Adrenal gland (tissue), 12 donors: ENCODE data around the gene MISP3. TPM values are rescaled to one million over a fixed set of nuclear protein-coding genes. Genes with fewer than 3 reads are reported as not detected.

ENCODE experiments used
- DNase-seq, 7 donors: peaks; one replicate each; pipeline ENCODE4 v3.0.0-alpha.2; 2019 to 2020
- H3K27ac ChIP-seq, 5 donors: fragments of 200-600 bp; sonication (generic) in 4 of 5; 1 replicate in 3 of 5; 2 replicates in 2 of 5; pipeline versions ENCODE4 v1.5.1 to v1.8.0; 2016 to 2020; ENCODE audit warnings: mild to moderate bottlenecking in 1 of 5
- H3K27me3 ChIP-seq: fragments of 200-600 bp; 2 replicates; pipeline ENCODE4 v1.8.0; 2021
- H3K36me3 ChIP-seq, 2 donors: fragments of 200-600 bp; replicated peaks in 1 of 2; 1 replicate in 1 of 2; 2 replicates in 1 of 2; pipeline versions ENCODE4 v1.5.1 to v1.8.0; 2018 to 2022
- H3K4me1 ChIP-seq, 2 donors: fragments of 200-600 bp; replicated peaks in 1 of 2; 1 replicate in 1 of 2; 2 replicates in 1 of 2; pipeline versions ENCODE4 v1.5.1 to v1.8.0; 2018 to 2021
- H3K4me3 ChIP-seq, 4 donors: fragments of 200-600 bp; sonication (generic) in 3 of 4; one replicate each; pipeline ENCODE4 v1.5.1; 2016 to 2018
- H3K9me3 ChIP-seq, 3 donors: fragments of 200-600 bp; sonication (generic) in 1 of 3; replicated peaks in 1 of 3; 1 replicate in 2 of 3; 2 replicates in 1 of 3; pipeline versions ENCODE4 v1.5.1 to v1.8.0; 2016 to 2021
- POLR2A ChIP-seq, 2 donors: fragments of 450-650 bp; IDR thresholded peaks; one replicate each; pipeline ENCODE4 v1.6.1; 2017; ENCODE audit warnings: antibody characterized with exemption in 2 of 2, mild to moderate bottlenecking in 2 of 2, moderate library complexity in 1 of 2
- WGBS, 4 donors: extraction: QIAGEN DNeasy Blood & Tissue Kit in 2 of 4; methylation state at CpG; one replicate each; pipeline versions ENCODE4 v1.1.5 to v1.1.7; 2013 to 2017; 5-methylcytosine and 5-hydroxymethylcytosine counted together
- intact Hi-C, 2 donors: fragments of 100-400 bp; cut with DNase I; formaldehyde crosslinking; loops; one replicate each; pipeline versions ENCODE4 v1.14.1 to v1.15.0; 2022 to 2023
- polyA plus RNA-seq, 3 donors: library from polyadenylated mRNA; stranded (reverse); fragments of 200-250 nt in 2 of 3; fragments of 350-450 nt in 1 of 3; fragmentation: Illumina TruSeq in 1 of 3; extraction: RNeasy Lipid Tissue Mini Kit (QIAGEN cat#74804) in 1 of 3; gene quantifications; one replicate each; pipeline ENCODE4 v1.2.3, GENCODE V29; 2013 to 2014
- total RNA-seq, 9 donors: library from RNA; depleted of rRNA in 4 of 9; stranded (reverse); fragments of >200 nt in 4 of 9; fragments of 120-200 nt in 1 of 9; fragmentation: NEBNext Ultra II Directional in 1 of 9; extraction: Animal tissue kit (Norgen Biotek cat#: 25700) in 1 of 9; gene quantifications; one replicate each; pipeline versions ENCODE4 v1.1.0 to v1.2.4, GENCODE V29; 2013 to 2023
- TF ChIP-seq, protein P1 (sequence below), 6 experiments: fragments of 450-650 bp in 4 of 6; fragments of 200-600 bp in 2 of 6; sonication (generic) in 1 of 6; IDR thresholded peaks; 1 replicate in 5 of 6; 2 replicates in 1 of 6; pipeline versions ENCODE4 v1.5.1 to v1.8.0; 2016 to 2021; ENCODE audit warnings: antibody characterized with exemption in 6 of 6, mild to moderate bottlenecking in 2 of 6, moderate library complexity in 1 of 6
- donor health status: healthy with polysubstance abuse.
- donor health status: Bipolar disorder and iron deficiency.
- donor health status: DM: yes; HTN: yes; CAD: no.
- donor health status: DM: no; HTN: no; CAD: no.
- donor health status: DM: no; HTN: no; CAD: no.
- donor health status: DM: yes; HTN: yes; CAD: no.

Gene MISP3
- total and polyA plus RNA-seq, 12 donors: 0.78 to 87.9 (median 3.2) TPM

DNA sequence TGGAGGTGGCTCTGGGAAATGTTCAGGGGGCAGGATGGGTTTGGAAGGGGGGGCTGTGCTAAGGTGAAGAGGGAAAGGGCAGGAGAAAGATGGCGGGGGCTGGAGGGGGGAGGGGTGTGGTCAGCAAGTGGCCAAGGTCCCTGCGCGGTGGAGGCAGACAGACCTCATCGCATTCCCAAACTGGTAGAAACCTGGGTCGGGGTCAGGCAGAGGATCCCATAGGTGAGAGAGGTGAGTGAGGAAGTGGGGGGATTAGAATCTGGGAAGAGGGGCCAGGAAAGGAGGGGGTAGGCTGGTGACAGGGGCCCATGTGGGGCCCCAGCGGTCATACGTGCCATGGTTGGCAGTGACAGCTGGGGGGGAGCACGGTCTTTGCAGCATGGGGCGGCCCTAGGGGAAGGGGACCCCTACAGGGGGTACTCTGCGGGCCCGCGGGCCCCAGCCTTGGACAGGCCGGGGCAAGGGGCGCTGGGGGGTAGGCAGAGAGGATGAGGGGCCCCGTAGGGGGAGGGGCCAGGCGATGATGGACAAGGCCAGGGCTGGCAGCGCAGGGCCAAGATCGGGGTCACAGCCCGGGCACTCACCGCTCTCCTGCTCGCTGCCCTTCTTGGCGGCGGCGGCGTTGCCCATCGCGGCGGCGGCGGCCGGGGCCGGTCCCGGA, 44.5 kb downstream of the MISP3 start:
- Histone ChIP-seq H3K4me3 (peak overlapping the region; percentile 67 to 95 (median 80)), H3K9me3 (no peaks in the 10 kb centered on the region), H3K36me3 (no peaks in the 10 kb centered on the region), H3K4me1 (peaks cover 54 to 70% of the 10 kb centered on the region in 2 donors), H3K27ac (peak overlapping the region; percentile 32 to 100 (median 86)), H3K27me3 (no peaks in the 10 kb centered on the region)
- intact Hi-C loops: no loop called here
- 0 to 1% (median 1%) methylated on average over 12 to 33 of the region's 33 CpGs for WGBS, 4 donors
- TF ChIP-seq POLR2A (IDR thresholded peaks at IDR 0.05): no peak
- TF ChIP-seq, protein P1, sequence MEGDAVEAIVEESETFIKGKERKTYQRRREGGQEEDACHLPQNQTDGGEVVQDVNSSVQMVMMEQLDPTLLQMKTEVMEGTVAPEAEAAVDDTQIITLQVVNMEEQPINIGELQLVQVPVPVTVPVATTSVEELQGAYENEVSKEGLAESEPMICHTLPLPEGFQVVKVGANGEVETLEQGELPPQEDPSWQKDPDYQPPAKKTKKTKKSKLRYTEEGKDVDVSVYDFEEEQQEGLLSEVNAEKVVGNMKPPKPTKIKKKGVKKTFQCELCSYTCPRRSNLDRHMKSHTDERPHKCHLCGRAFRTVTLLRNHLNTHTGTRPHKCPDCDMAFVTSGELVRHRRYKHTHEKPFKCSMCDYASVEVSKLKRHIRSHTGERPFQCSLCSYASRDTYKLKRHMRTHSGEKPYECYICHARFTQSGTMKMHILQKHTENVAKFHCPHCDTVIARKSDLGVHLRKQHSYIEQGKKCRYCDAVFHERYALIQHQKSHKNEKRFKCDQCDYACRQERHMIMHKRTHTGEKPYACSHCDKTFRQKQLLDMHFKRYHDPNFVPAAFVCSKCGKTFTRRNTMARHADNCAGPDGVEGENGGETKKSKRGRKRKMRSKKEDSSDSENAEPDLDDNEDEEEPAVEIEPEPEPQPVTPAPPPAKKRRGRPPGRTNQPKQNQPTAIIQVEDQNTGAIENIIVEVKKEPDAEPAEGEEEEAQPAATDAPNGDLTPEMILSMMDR (IDR thresholded peaks at IDR 0.05): no peak
- DNase-seq: peak; percentile 55 to 78 (median 65)

DNA sequence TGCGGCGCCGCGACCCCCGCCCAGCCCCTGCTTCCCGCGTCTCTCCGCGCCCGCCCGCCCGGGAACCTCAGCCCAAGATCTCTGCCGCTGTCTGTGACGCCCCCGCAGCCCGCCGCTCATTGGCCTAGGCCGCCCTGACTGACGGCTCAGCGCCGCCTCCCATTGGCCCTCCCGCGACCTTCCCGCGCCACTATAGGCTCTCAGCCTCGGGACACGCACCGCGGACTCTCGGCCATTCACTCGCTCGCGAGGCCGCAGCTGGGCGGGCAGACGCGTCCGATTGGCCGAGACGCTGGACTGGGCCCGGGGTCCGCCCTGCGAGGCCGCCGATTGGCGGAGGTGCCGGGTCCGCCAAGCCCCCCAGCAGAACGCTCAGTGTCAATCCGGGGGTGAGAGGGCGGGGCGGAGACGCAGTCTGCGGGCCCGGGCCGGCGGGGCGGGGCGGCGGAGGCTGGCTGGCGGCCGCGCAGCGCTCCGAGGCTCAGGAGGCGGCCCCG, 45.1 kb downstream of the MISP3 start, which contains the start of gene PRKACA:
PRKACA (minus strand) TSS at position 95 of the 497 bp plus-strand sequence. CDS start 215 bp downstream, outside the sequence.
- peak; percentile 46 to 62 for TF ChIP-seq POLR2A (IDR thresholded peaks at IDR 0.05)
- TF ChIP-seq, protein P1 (IDR thresholded peaks at IDR 0.05): no peak
- H3K4me3 ChIP-seq: peak within 1 kb of the TSS; percentile 67 to 95 (median 80)
- intact Hi-C loops: no loop called here
- H3K9me3 ChIP-seq: no peaks in the 10 kb centered on the region
- peak within 1 kb of the TSS; percentile 89 to 100 (median 97) for H3K27ac ChIP-seq
- H3K27me3 ChIP-seq: no peaks in the 10 kb centered on the region
- 1% methylated on average over 55 to 65 of the region's 67 CpGs; no CpG with 5 or more reads in 2 of the 4 donors for WGBS, 4 donors
- H3K4me1 ChIP-seq: peaks cover 47 to 63% of the 10 kb centered on the region in 2 donors
- H3K36me3 ChIP-seq: no peaks in the 10 kb centered on the region
- peak; percentile 98 to 99 (median 99) for DNase-seq

DNA sequence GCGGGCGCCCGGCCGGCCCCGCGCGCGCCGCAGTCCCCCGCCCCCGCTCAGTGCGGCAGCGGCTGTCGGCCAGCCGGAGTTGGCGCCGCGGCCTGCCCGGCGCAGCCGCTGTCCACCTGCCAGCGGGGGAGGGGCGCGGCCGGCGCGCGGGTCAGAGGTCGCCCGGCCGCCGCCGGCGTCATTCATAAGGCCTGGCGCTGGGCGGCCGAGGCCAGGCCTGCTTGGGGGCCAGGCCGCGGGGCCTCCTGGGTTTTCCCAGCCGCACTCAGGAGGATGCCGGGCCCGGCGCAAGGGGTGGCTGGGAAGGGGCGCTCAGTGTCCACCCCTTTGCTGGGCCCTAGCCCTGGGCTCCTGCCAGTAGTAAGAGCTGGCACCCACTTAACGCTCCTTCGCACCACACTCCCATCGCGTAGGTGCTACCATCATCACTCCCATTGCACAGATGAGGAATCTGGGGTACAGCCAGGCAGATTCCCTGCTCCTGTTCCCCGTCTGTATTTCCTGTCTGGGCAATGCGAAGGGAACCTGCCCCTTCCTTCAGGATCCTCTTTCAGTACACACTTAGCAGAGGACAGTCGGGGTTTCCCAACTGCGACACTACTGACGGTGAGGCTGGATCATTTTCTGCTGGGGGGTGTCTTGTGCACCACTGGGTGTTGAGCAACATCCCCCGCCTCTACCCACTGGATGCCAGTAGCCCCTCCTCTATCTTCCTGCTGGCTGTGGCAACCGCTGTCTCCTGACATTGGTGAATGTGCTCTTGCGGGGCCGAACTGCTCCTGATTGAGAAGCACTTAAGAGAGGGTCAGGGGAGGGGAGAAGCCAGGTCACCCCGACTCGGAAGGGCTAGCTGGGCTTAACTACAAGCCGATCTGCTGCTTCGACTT, 45.8 kb downstream of the MISP3 start:
- Histone ChIP-seq H3K9me3 (no peaks in the 10 kb centered on the region), H3K27ac (peak overlapping the region; percentile 89 to 100 (median 97)), H3K4me3 (peak overlapping the region in 2 of 4 donors; percentile 14 to 61), H3K36me3 (no peaks in the 10 kb centered on the region), H3K27me3 (no peaks in the 10 kb centered on the region), H3K4me1 (peaks cover 40 to 56% of the 10 kb centered on the region in 2 donors)
- 1 to 4% (median 2%) methylated on average over 8 to 60 of the region's 61 CpGs for WGBS, 4 donors
- peak; percentile 77 to 79 for TF ChIP-seq POLR2A (IDR thresholded peaks at IDR 0.05)
- TF ChIP-seq, protein P1 (IDR thresholded peaks at IDR 0.05): peak in 1 of 6 experiments; percentile 11
- intact Hi-C loops: no loop called here
- DNase-seq: peak; percentile 82 to 97 (median 95)

DNA sequence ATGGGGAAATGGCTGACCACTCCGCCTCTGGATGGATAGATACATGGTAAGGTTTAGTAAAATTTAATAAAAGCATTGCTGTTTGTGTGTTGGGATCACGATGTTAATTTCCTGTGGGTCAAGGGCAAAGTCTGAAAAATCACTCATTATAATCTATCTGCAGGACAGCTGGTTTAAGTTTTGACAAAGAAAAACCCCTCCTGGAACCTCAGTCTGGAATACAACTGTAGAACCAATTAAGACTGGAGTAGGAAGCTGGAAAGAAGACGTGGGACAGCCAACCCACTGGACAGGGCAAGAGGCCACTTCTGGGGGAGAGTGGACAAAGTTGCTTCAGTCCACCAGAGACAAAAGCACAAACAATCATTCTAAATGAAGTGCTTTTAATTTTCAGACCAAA, 46.6 kb downstream of the MISP3 start:
- TF ChIP-seq POLR2A (IDR thresholded peaks at IDR 0.05): no peak
- TF ChIP-seq, protein P1 (IDR thresholded peaks at IDR 0.05): no peak
- peaks cover 35 to 49% of the 10 kb centered on the region in 2 donors for H3K4me1 ChIP-seq
- peak overlapping the region in 1 of 4 donors; percentile 61 for H3K4me3 ChIP-seq
- H3K27ac ChIP-seq: peak overlapping the region; percentile 89 to 100 (median 97)
- no peaks in the 10 kb centered on the region for H3K27me3 ChIP-seq
- WGBS, 4 donors: 11 to 16% (median 12%) methylated on average over 3 of the region's 3 CpGs
- DNase-seq: no peak
- intact Hi-C loops: no loop called here
- H3K9me3 ChIP-seq: no peaks in the 10 kb centered on the region
- H3K36me3 ChIP-seq: no peaks in the 10 kb centered on the region
